MM.1S (cell line): ENCODE measurements around the gene UQCC5.

Experiments used
- CTCF ChIP-seq: fragments of 300-600 bp; sonication (generic); IDR thresholded peaks from 2 replicates; pipeline ENCODE4 v1.5.1; 2016; ENCODE audit warnings: antibody characterized with exemption, low read length, mixed read lengths
- EZH2phosphoT487 ChIP-seq: fragments of 300-600 bp; sonication (generic); IDR thresholded peaks from 2 replicates; pipeline ENCODE4 v1.6.1; 2018; ENCODE audit warnings: antibody characterized with exemption, low read length

GRCh38 chr3:52493232-52494017, 43.0 kb upstream of the UQCC5 start:
- TF ChIP-seq CTCF (no peak), EZH2phosphoT487 (no peak)
